Measurements from ENCODE around the gene CDK14. TPM values are rescaled to one million over a fixed set of nuclear protein-coding genes. Genes with fewer than 3 reads are reported as not detected.

CDK14 gene
- total RNA-seq, 2 donors from 2014 or later: 8.7 to 13.4 TPM

DNA sequence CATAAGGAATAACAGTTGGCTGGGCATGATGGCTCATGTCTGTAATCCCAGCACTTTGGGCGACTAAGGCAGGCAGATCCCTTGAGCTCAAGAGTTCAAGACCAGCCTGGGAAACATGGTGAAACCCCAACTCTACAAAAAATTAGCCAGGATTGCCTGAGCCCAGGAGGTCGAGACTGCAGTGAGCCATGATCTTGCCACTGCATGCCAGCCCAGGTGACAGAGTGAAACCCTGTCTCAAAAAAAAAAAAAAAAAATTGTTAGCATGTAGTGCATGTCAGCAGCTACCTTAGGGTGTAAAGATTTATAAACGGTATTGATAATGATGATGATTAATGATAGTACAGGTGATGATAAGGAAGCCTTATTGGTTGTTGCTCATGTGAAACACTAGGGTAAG, 336.9 kb downstream of the CDK14 start:
- Mint-ChIP-seq H3K9me3 (peaks cover 3% of the 10 kb centered on the region), H3K27me3 (ENCODE audit: insufficient read depth) (no peaks in the 10 kb centered on the region), H3K36me3 (ENCODE audit: low read depth) (no peaks in the 10 kb centered on the region), H3K27ac (no peak overlapping the region), H3K4me3 (no peak overlapping the region), H3K4me1 (no peaks in the 10 kb centered on the region)
- TF ChIP-seq, protein P1, sequence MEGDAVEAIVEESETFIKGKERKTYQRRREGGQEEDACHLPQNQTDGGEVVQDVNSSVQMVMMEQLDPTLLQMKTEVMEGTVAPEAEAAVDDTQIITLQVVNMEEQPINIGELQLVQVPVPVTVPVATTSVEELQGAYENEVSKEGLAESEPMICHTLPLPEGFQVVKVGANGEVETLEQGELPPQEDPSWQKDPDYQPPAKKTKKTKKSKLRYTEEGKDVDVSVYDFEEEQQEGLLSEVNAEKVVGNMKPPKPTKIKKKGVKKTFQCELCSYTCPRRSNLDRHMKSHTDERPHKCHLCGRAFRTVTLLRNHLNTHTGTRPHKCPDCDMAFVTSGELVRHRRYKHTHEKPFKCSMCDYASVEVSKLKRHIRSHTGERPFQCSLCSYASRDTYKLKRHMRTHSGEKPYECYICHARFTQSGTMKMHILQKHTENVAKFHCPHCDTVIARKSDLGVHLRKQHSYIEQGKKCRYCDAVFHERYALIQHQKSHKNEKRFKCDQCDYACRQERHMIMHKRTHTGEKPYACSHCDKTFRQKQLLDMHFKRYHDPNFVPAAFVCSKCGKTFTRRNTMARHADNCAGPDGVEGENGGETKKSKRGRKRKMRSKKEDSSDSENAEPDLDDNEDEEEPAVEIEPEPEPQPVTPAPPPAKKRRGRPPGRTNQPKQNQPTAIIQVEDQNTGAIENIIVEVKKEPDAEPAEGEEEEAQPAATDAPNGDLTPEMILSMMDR (conservative IDR thresholded peaks at IDR 0.05): no peak
- 92 to 100% methylated on average over 2 to 3 of the region's 3 CpGs for WGBS, 2 experiments (ENCODE audit: insufficient coverage in 1 of 2, insufficient read length in 1 of 2)
- Histone ChIP-seq H3K9ac (ENCODE audit: extremely low read depth, low read length, poor library complexity, severe bottlenecking) (no peak overlapping the region), H3K4me1 (ENCODE audit: control insufficient read depth, insufficient read depth, low read length) (no peaks in the 10 kb centered on the region), H3K27ac (ENCODE audit: low read depth, low read length) (no peak overlapping the region), H3K27me3 (ENCODE audit: control insufficient read depth, insufficient read depth, low read length, poor library complexity, severe bottlenecking) (no peaks in the 10 kb centered on the region), H3K9me3 (ENCODE audit: control insufficient read depth, low read length) (no peaks in the 10 kb centered on the region), H3K4me3 (ENCODE audit: low read length) (no peak overlapping the region), H3K36me3 (ENCODE audit: control insufficient read depth, insufficient read depth, low read length) (no peaks in the 10 kb centered on the region)
- no peak for DNase-seq

GRCh38 chr7:90933984-90934383, 337.9 kb downstream of the CDK14 start:
- 93 to 100% methylated on average over 4 to 5 of the region's 5 CpGs for WGBS, 2 experiments (ENCODE audit: insufficient coverage in 1 of 2, insufficient read length in 1 of 2)
- no peak overlapping the region for H3K27ac ChIP-seq (ENCODE audit: low read depth, low read length)
- H3K4me3 ChIP-seq (ENCODE audit: low read length): no peak overlapping the region
- Mint-ChIP-seq H3K36me3 (ENCODE audit: low read depth) (no peaks in the 10 kb centered on the region), H3K4me1 (no peaks in the 10 kb centered on the region), H3K9me3 (peaks cover 1% of the 10 kb centered on the region), H3K4me3 (no peak overlapping the region), H3K27ac (no peak overlapping the region), H3K27me3 (ENCODE audit: insufficient read depth) (no peaks in the 10 kb centered on the region)
- no peaks in the 10 kb centered on the region for H3K9me3 ChIP-seq (ENCODE audit: control insufficient read depth, low read length)
- H3K9ac ChIP-seq (ENCODE audit: extremely low read depth, low read length, poor library complexity, severe bottlenecking): no peak overlapping the region
- DNase-seq: no peak
- no peaks in the 10 kb centered on the region for H3K36me3 ChIP-seq (ENCODE audit: control insufficient read depth, insufficient read depth, low read length)
- TF ChIP-seq, protein P1 (conservative IDR thresholded peaks at IDR 0.05): no peak
- H3K4me1 ChIP-seq (ENCODE audit: control insufficient read depth, insufficient read depth, low read length): no peaks in the 10 kb centered on the region
- H3K27me3 ChIP-seq (ENCODE audit: control insufficient read depth, insufficient read depth, low read length, poor library complexity, severe bottlenecking): no peaks in the 10 kb centered on the region

- H3K4me1 Mint-ChIP-seq: no peaks in the 10 kb centered on the region
- Histone ChIP-seq H3K27me3 (ENCODE audit: control insufficient read depth, insufficient read depth, low read length, poor library complexity, severe bottlenecking) (no peaks in the 10 kb centered on the region), H3K9me3 (ENCODE audit: control insufficient read depth, low read length) (no peaks in the 10 kb centered on the region), H3K4me3 (ENCODE audit: low read length) (no peak overlapping the region), H3K4me1 (ENCODE audit: control insufficient read depth, insufficient read depth, low read length) (no peaks in the 10 kb centered on the region), H3K36me3 (ENCODE audit: control insufficient read depth, insufficient read depth, low read length) (no peaks in the 10 kb centered on the region), H3K27ac (ENCODE audit: low read depth, low read length) (no peak overlapping the region), H3K9ac (ENCODE audit: extremely low read depth, low read length, poor library complexity, severe bottlenecking) (no peak overlapping the region)
- TF ChIP-seq, protein P1 (conservative IDR thresholded peaks at IDR 0.05): no peak
- H3K27me3 Mint-ChIP-seq (ENCODE audit: insufficient read depth): no peaks in the 10 kb centered on the region
- no peaks in the 10 kb centered on the region for H3K36me3 Mint-ChIP-seq (ENCODE audit: low read depth)
- no peak overlapping the region for H3K4me3 Mint-ChIP-seq
- no peaks in the 10 kb centered on the region for H3K9me3 Mint-ChIP-seq
- no peak overlapping the region for H3K27ac Mint-ChIP-seq
- DNase-seq: no peak
These were observed 342.2 kb downstream of the CDK14 start for GRCh38 chr7:90938371-90938770.
